Measurements from ENCODE around the gene ARHGAP31. TPM values are rescaled to one million over a fixed set of nuclear protein-coding genes. Genes with fewer than 3 reads are reported as not detected.

Gene ARHGAP31
- total RNA-seq, 4 donors from 2014 or later, result 40.0 to 78.9 (median 55.0) TPM

DNA sequence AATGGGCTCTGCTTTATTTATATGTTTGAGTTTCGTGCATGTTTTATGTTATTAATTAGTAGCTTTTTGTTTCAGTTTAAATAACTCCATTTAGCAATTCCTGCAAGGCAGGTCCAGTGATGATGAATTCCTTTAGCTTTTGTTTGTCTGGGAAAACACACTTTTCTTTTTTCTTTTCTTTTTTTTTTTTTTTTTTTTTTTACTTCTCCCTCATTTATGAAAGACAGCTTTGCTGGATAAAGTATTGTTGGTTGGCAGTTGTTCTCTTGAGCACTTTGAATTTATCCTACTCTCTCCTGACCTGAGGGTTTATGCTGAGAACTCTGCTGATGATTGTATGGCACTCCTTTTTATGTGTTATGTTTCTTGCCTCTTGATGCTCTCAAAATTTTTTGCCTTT lies 133.5 kb downstream of the ARHGAP31 start:
- no peak overlapping the region for H3K4me3 ChIP-seq (replicated peaks in 1 of 3)
- no peak for DNase-seq
- TF ChIP-seq, protein P1, sequence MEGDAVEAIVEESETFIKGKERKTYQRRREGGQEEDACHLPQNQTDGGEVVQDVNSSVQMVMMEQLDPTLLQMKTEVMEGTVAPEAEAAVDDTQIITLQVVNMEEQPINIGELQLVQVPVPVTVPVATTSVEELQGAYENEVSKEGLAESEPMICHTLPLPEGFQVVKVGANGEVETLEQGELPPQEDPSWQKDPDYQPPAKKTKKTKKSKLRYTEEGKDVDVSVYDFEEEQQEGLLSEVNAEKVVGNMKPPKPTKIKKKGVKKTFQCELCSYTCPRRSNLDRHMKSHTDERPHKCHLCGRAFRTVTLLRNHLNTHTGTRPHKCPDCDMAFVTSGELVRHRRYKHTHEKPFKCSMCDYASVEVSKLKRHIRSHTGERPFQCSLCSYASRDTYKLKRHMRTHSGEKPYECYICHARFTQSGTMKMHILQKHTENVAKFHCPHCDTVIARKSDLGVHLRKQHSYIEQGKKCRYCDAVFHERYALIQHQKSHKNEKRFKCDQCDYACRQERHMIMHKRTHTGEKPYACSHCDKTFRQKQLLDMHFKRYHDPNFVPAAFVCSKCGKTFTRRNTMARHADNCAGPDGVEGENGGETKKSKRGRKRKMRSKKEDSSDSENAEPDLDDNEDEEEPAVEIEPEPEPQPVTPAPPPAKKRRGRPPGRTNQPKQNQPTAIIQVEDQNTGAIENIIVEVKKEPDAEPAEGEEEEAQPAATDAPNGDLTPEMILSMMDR (IDR thresholded peaks at IDR 0.05), result no peak
- no peak for TF ChIP-seq POLR2A (IDR thresholded peaks at IDR 0.05)
- H3K4me1 ChIP-seq, result no peaks in the 10 kb centered on the region
- WGBS, 2 donors, result 96% methylated on average over 1 of the region's 1 CpG
- peaks cover 22 to 27% of the 10 kb centered on the region in 2 donors for H3K36me3 ChIP-seq
- H3K9me3 ChIP-seq, result no peaks in the 10 kb centered on the region
- intact Hi-C loops (cut with DNase I), result no loop called here
- H3K27me3 ChIP-seq, result no peaks in the 10 kb centered on the region
- H3K27ac ChIP-seq, result no peak overlapping the region

DNA sequence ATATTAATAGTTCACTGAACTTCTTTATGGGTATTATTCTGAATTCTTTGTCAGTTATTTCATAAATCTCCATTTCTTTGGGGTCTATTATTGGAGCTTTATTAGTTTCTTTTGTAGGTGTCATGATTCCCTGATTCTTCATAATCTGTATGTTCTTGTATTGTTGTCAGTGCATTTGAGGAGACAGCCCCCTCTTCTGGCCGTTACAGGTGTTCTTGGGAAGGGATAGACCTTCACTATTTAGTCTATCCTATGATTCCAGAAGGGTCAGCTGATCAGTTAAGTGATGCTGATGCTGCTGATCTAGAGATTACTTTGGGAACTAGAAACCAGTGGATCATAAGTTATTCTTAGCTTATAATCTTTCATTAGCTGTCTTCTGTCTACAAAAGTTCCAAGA lies 134.4 kb downstream of the ARHGAP31 start:
- no peak overlapping the region for H3K27ac ChIP-seq
- no peaks in the 10 kb centered on the region for H3K4me1 ChIP-seq
- WGBS, 2 donors, result 91 to 97% methylated on average over 1 of the region's 1 CpG
- intact Hi-C loops (cut with DNase I), result no loop called here
- H3K36me3 ChIP-seq, result peaks cover 22 to 27% of the 10 kb centered on the region in 2 donors
- no peak overlapping the region for H3K4me3 ChIP-seq (replicated peaks in 1 of 3)
- H3K9me3 ChIP-seq, result no peaks in the 10 kb centered on the region
- no peaks in the 10 kb centered on the region for H3K27me3 ChIP-seq
- no peak for DNase-seq
- TF ChIP-seq POLR2A (IDR thresholded peaks at IDR 0.05), result no peak
- TF ChIP-seq, protein P1 (IDR thresholded peaks at IDR 0.05), result no peak

DNA sequence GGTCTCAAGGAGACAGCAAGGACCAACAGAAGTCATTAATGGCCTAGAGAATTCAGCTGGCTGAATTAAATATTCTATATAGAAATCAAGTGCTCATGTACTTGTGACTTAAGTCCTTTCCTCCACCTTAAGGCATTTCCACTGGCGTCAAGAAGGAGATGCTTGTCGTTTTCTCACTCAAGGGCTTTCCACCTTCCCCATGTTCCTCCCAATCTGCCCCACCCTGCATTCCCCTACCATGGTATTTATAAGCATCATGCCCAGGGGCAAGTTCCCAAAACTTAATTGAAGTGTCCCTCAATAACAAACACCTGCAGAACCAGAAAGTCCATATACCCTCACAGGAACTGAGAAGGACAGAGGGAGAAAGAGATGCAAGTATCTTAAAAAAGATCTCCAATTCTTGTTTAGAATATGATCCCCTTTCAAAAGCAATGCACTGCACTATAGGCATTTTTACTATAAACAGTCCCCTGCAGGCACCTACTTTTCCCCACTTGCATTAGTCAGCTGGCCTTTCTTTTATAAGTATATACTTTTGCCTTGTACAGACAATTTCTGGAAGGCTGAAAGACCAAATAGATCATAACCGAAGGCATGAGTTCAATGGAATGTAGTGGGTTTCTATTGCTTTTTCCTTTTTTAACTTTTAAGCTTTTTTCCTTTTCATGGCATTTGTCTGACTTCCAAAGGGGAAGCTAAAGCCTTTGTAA lies 139.6 kb downstream of the ARHGAP31 start:
- intact Hi-C loops (cut with DNase I), result no loop called here
- Histone ChIP-seq H3K4me3 (replicated peaks in 1 of 3) (no peak overlapping the region), H3K9me3 (no peaks in the 10 kb centered on the region), H3K4me1 (no peaks in the 10 kb centered on the region), H3K27me3 (no peaks in the 10 kb centered on the region), H3K27ac (no peak overlapping the region), H3K36me3 (peaks cover 45 to 55% of the 10 kb centered on the region in 2 donors)
- 86 to 91% methylated on average over 3 of the region's 3 CpGs for WGBS, 2 donors
- TF ChIP-seq, protein P1 (IDR thresholded peaks at IDR 0.05), result no peak
- no peak for TF ChIP-seq POLR2A (IDR thresholded peaks at IDR 0.05)
- no peak for DNase-seq

DNA sequence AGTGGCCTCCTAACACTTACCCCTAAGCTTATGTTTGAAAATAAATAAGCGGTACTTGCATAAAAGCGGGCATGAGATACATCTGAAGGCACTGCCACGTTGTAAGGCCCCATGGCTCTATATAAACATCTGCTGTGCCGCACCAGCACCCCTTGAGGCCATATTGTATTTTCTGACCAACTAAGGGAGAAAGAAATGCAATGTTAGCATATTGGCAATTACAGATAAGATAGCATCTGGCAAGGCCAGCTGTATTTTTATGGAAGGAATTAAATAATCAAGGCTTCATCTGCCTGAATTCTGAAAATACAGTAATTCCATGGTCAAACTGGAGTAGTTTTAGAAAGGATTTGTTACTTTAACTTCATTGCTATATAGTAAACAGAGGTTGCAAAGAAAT lies 140.5 kb downstream of the ARHGAP31 start:
- intact Hi-C loops (cut with DNase I), result no loop called here
- 91 to 92% methylated on average over 4 of the region's 4 CpGs for WGBS, 2 donors
- Histone ChIP-seq H3K9me3 (no peaks in the 10 kb centered on the region), H3K36me3 (peaks cover 43 to 48% of the 10 kb centered on the region in 2 donors), H3K4me1 (no peaks in the 10 kb centered on the region), H3K4me3 (replicated peaks in 1 of 3) (no peak overlapping the region), H3K27me3 (no peaks in the 10 kb centered on the region), H3K27ac (no peak overlapping the region)
- DNase-seq, result no peak
- TF ChIP-seq, protein P1 (IDR thresholded peaks at IDR 0.05), result no peak

DNA sequence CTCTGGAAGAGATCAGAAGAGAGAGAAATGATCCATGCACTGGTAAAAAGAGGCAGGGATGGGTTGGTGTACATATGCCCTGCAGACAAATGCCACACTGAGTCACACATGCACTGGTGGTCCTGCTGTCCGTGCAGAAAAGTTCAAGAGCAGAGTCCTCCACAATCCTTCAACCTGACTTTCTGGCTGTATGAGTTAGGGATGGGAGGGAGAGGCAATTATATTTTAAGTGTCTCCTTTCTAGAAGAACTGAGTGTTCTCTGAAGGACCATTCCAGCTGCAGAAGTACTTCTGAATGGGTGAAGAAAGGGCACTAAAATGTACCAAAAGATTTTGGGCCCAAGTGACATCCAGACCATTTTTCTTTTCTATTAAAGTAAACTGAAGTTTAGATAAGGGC lies 142.8 kb downstream of the ARHGAP31 start:
- H3K4me1 ChIP-seq, result no peaks in the 10 kb centered on the region
- no peaks in the 10 kb centered on the region for H3K27me3 ChIP-seq
- 84 to 92% methylated on average over 1 of the region's 1 CpG for WGBS, 2 donors
- peaks cover 27 to 28% of the 10 kb centered on the region in 2 donors for H3K36me3 ChIP-seq
- H3K9me3 ChIP-seq, result no peaks in the 10 kb centered on the region
- intact Hi-C loops (cut with DNase I), result no loop called here
- DNase-seq, result no peak
- no peak overlapping the region for H3K4me3 ChIP-seq (replicated peaks in 1 of 3)
- TF ChIP-seq, protein P1 (IDR thresholded peaks at IDR 0.05), result no peak
- TF ChIP-seq POLR2A (IDR thresholded peaks at IDR 0.05), result no peak
- H3K27ac ChIP-seq, result no peak overlapping the region
